ENCODE measurements around the gene INCA1. TPM values are rescaled to one million over a fixed set of nuclear protein-coding genes. Genes with fewer than 3 reads are reported as not detected.

INCA1 gene
- total RNA-seq, 2 experiments from 2014 or later, result 0.82 TPM; not detected in 1

- peaks cover 75% of the 10 kb centered on the region for H3K79me2 ChIP-seq (ENCODE audit: insufficient read depth, low read depth, low read length)
- peak overlapping the region; percentile 97 for H3K4me2 ChIP-seq (ENCODE audit: low read length)
- BruUV-seq (replicated peaks), result no TSS peak
- DNase-seq (ENCODE audit: low spot score), result peak; percentile 46
- H3K9me3 ChIP-seq (ENCODE audit: low read length), result no peaks in the 10 kb centered on the region
- ChIA-PET CTCF (ENCODE audit: unreplicated experiment) (no interaction called here), POLR2A (interaction anchor here (1.1 to 1.5 kb wide), 2 partner anchors 22 to 41 kb away, joined by 3 read pairs; partner anchors contain the start of gene SPAG7)
- H3K4me1 ChIP-seq (ENCODE audit: insufficient read depth, low read length, poor library complexity, severe bottlenecking), result peaks cover 61% of the 10 kb centered on the region
- no peaks in the 10 kb centered on the region for H3K9me2 ChIP-seq (ENCODE audit: insufficient read depth, low read length)
- intact Hi-C loops (cut with micrococcal nuclease; ENCODE audit: unreplicated experiment), result loop anchor here (10.0 kb wide), 1 partner anchor 249 kb away; the partner anchor contains the start of gene ZNF594
- TF ChIP-seq CTCF (conservative IDR thresholded peaks at IDR 0.05; ENCODE audit: low read length), result no peak
- no peak for TF ChIP-seq EZH2phosphoT487 (IDR thresholded peaks at IDR 0.05; ENCODE audit: borderline replicate concordance, low read depth, low read length)
- peak overlapping the region; percentile 99 for H3K27ac ChIP-seq (ENCODE audit: low read depth, low read length, poor library complexity, severe bottlenecking)
- H3K36me3 ChIP-seq (ENCODE audit: insufficient read depth, low read length), result peaks cover 79% of the 10 kb centered on the region
- H2AFZ ChIP-seq (ENCODE audit: low read length), result no peak overlapping the region
- H3K4me3 ChIP-seq (ENCODE audit: low read depth, low read length, poor library complexity, severe bottlenecking), result peak overlapping the region; percentile 100
- H4K20me1 ChIP-seq (ENCODE audit: insufficient read depth, low read length), result peaks cover 19% of the 10 kb centered on the region
Observed at GRCh38 chr17:4945176-4945943, 52.0 kb downstream of the INCA1 start.

- H3K9me2 ChIP-seq (ENCODE audit: insufficient read depth, low read length), result no peaks in the 10 kb centered on the region
- peaks cover 75% of the 10 kb centered on the region for H3K79me2 ChIP-seq (ENCODE audit: insufficient read depth, low read depth, low read length)
- peak; percentile 50 for DNase-seq (ENCODE audit: low spot score)
- no peaks in the 10 kb centered on the region for H3K9me3 ChIP-seq (ENCODE audit: low read length)
- POLR2A ChIA-PET, result interaction anchor here (1.1 kb wide), 1 partner anchor 22 kb away, joined by 3 read pairs; the partner anchor contains the start of gene SPAG7
- CTCF ChIA-PET (ENCODE audit: unreplicated experiment), result no interaction called here
- no TSS peak for BruUV-seq (replicated peaks)
- intact Hi-C loops (cut with micrococcal nuclease; ENCODE audit: unreplicated experiment), result loop anchor here (10.0 kb wide), 1 partner anchor 250 kb away; the partner anchor contains the start of gene ZNF594
- peak overlapping the region; percentile 100 for H3K4me3 ChIP-seq (ENCODE audit: low read depth, low read length, poor library complexity, severe bottlenecking)
- peaks cover 57% of the 10 kb centered on the region for H3K4me1 ChIP-seq (ENCODE audit: insufficient read depth, low read length, poor library complexity, severe bottlenecking)
- TF ChIP-seq CTCF (conservative IDR thresholded peaks at IDR 0.05; ENCODE audit: low read length) (no peak), EZH2phosphoT487 (IDR thresholded peaks at IDR 0.05; ENCODE audit: borderline replicate concordance, low read depth, low read length) (no peak)
- no peak overlapping the region for H2AFZ ChIP-seq (ENCODE audit: low read length)
- H4K20me1 ChIP-seq (ENCODE audit: insufficient read depth, low read length), result peaks cover 19% of the 10 kb centered on the region
- H3K36me3 ChIP-seq (ENCODE audit: insufficient read depth, low read length), result peaks cover 79% of the 10 kb centered on the region
- H3K27ac ChIP-seq (ENCODE audit: low read depth, low read length, poor library complexity, severe bottlenecking), result peak overlapping the region; percentile 99
- peak overlapping the region; percentile 97 for H3K4me2 ChIP-seq (ENCODE audit: low read length)
Observed at GRCh38 chr17:4944554-4945175, 52.7 kb downstream of the INCA1 start.

All from OCI-LY7 (cell line).